Hematopoietic multipotent progenitor cell treated with erythropoietin and hydrocortisone succinate and interleukin-3 and kit ligand, for 4 days (in vitro differentiated cells): ENCODE data around the gene TUT4.
"Not testable (repeated sequence)": the region's sequence is repeated elsewhere in the genome, so short reads cannot be mapped to it uniquely, and the experiment has no call there.

Experiments
- DNase-seq: peaks from one replicate; pipeline ENCODE4 v3.0.0-alpha.2; 2015

TUT4 gene, protein sequence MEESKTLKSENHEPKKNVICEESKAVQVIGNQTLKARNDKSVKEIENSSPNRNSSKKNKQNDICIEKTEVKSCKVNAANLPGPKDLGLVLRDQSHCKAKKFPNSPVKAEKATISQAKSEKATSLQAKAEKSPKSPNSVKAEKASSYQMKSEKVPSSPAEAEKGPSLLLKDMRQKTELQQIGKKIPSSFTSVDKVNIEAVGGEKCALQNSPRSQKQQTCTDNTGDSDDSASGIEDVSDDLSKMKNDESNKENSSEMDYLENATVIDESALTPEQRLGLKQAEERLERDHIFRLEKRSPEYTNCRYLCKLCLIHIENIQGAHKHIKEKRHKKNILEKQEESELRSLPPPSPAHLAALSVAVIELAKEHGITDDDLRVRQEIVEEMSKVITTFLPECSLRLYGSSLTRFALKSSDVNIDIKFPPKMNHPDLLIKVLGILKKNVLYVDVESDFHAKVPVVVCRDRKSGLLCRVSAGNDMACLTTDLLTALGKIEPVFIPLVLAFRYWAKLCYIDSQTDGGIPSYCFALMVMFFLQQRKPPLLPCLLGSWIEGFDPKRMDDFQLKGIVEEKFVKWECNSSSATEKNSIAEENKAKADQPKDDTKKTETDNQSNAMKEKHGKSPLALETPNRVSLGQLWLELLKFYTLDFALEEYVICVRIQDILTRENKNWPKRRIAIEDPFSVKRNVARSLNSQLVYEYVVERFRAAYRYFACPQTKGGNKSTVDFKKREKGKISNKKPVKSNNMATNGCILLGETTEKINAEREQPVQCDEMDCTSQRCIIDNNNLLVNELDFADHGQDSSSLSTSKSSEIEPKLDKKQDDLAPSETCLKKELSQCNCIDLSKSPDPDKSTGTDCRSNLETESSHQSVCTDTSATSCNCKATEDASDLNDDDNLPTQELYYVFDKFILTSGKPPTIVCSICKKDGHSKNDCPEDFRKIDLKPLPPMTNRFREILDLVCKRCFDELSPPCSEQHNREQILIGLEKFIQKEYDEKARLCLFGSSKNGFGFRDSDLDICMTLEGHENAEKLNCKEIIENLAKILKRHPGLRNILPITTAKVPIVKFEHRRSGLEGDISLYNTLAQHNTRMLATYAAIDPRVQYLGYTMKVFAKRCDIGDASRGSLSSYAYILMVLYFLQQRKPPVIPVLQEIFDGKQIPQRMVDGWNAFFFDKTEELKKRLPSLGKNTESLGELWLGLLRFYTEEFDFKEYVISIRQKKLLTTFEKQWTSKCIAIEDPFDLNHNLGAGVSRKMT (N-terminal part only)

DNA sequence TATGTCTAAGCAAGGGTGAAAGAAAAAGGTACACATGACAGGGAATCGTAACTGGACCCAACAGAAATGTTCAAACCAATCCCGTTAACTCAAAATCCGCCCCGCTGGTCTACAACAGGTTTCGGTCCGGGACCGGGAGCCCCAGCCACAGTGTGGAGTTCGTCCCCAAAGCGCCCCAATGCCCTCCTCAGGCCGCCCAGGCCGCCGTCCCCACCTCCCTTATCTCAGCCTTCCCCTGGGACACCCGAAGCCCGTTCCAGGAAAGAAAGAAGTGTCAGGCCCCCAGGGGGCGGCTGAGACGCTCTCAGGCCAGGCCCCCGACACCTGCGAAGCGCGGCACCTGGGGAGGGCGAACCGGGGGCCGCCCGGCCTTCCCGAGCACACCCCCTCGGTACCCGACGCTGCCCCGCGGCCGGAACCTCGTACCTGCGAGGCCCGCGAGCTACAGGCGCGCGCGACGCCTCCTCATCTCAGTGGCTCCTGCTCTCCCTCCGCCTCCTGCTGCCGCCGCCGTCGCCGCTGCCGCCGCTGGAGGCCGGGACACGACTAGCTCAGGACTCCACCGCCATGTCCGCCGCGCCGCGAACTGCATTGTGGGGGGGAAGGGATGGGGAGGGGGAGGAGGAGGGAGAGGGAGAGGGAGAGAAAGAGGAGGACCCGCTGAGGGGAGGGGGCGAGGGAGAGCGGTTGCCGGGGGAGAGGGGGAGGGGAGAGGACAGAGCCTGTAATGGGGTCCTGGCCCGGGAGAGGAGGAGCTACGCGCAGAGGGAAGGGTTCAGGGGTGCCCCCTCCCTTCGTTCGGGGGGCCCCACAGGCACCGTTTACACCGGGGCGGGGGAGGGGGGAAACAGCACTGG lies at the start of gene TUT4:
Gene TUT4, minus strand, starts transcription at position 588 of the 857 bp plus-strand sequence. CDS start 26,812 bp downstream, outside the sequence.
- peak; percentile 92 for DNase-seq

- peak; percentile 67 for DNase-seq
These were observed 49.3 kb upstream of the TUT4 start, which contains the start of gene GPX7 for GRCh38 chr1:52601991-52602855. GPX7 (plus strand) TSS chr1:52602371; CDS start chr1:52602410, 39 bp downstream.

GRCh38 chr1:52601519-52601918 lies 48.6 kb upstream of the TUT4 start:
- DNase-seq, result no peak

DNA sequence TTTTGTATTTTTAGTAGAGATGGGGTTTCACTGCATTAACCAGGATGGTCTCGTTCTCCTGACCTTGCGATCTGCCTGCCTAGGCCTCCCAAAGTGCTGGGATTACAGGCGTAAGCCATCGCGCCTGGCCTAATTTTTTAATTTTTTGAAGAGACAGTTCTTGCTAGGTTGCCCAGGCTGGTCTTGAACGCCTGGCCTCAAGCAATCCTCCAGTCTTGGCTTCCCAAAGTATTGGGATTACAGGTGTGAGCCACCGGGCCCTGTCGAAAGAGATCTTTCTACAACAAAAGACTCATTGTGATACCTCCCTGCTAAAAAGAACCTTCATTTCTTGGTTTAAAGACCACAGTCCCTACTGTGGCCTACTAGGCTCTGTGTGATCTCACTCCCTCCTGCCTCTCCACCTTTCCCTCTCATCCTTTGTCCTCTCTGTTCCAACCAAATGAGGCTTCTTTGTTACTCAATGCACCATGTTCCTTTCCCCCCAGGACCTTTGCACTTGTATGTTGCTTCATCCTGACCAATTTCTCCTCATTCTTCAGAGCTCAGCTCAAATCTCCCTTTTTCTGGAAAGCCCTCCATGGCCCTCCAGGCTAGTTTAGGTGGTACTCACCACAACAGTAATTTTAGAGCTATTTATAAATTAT lies 47.8 kb upstream of the TUT4 start:
- DNase-seq, result no peak

GRCh38 chr1:52599236-52599635 lies 46.3 kb upstream of the TUT4 start:
- no peak for DNase-seq

DNA sequence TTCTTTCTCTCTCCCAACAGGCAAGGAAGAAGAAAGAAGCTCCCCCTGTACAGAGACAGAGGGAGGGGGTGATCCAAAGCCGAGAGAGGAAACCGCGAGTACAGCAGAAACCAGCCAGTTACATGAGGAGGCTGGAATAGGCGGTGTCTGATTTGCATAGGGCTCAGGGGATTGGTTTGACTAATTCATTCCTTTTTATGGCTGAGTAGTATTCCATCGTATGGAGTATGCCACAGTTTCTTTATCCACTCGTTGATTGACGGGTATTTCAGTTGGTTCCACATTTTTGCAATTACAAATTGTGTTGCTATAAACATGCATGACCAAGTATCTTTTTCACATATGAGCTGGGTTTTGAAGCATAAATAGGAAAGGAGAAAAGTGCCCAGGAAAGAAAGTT lies 45.8 kb upstream of the TUT4 start:
- DNase-seq, result no peak

- DNase-seq, result no peak
These were observed 45.0 kb upstream of the TUT4 start for GRCh38 chr1:52597912-52598311.

- DNase-seq, result no peak
These were observed 42.2 kb upstream of the TUT4 start for GRCh38 chr1:52595061-52595460.

DNA sequence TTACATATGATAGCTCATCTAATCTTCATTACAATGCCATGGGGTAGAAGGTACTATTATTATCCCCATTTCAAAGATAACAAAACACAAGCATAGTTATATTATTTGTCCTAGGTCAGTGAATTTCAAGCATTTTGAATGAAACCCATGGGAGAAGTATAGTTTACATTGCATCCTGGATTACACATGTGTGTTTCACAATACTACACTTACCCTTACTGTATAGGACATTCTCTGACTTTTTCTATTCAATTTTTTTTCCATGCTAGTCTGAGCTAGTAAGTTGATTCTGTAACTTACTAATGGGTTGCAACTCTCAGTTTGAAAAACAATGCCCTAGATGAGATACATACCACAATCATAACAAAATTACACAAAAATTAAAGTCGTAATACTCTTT lies 40.6 kb upstream of the TUT4 start:
- no peak for DNase-seq

GRCh38 chr1:52592637-52593323 lies 39.9 kb upstream of the TUT4 start:
- no peak for DNase-seq

- DNase-seq, result no peak
These were observed 37.4 kb upstream of the TUT4 start for GRCh38 chr1:52590266-52590665.

DNA sequence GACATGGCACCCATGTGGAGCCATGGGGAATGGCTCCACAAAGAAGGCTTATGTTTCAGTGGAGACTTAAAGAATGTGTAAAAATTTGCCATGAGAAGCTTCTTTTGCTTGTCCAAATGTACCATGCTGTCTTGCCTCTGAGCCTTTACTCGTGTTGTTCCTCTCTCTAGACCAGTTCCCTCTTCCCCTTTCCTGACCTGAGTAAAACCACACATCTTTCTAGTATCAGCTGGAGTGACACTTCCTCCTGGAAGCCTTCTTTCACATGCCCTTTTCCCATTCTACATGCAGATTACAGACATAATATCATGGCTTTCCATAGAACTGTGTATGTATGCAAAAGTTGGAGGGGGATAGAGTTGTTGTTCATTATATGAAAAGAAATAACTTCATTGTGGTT lies 35.6 kb upstream of the TUT4 start:
- peak; percentile 34 for DNase-seq

GRCh38 chr1:52588027-52588426 lies 35.1 kb upstream of the TUT4 start:
- no peak for DNase-seq

DNA sequence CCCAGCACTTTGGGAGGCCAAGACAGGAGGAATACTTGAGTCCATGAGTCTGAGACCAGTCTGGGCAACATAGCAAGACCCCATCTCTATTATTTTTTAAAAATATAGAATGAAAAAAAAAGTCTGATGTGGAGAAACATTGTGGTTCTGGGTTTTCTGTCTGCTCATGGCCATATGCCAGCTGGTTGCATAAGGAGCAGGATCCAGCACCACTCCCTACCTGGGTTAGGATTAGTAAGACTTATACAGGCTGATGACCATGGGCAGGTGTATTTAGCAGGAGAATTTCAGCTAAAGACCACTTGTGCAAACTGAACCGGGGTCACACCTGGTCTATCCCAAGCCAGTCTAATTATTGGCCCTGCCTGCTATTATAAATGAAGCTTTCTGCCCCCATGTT lies 32.6 kb upstream of the TUT4 start:
- DNase-seq, result no peak

DNA sequence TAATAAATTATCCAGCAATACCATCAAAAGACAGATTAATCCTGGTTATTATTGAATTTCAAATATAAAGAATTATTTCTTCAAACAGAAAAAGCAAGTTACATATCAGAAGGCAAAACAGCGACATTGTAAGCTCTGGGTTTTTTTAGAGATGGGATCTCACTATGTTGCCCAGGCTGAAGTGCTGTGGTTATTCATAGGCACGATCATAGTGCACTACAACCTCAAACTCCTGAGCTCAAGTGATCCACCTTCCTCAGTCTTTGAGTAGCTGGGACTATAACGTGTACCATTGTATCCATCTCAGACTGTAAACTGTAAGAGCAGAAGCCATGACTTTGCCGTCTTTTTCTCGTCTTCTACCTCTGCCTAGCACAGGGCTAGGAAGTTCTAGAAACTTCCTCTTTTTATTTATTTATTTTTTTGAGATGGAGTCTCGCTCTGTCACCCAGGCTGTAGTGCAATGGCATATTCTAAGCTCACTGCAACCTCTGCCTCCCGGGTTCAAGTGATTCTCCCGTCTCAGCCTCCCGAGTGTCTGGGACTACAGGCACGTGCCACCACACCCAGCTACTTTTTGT lies 29.3 kb upstream of the TUT4 start:
- no peak for DNase-seq

DNA sequence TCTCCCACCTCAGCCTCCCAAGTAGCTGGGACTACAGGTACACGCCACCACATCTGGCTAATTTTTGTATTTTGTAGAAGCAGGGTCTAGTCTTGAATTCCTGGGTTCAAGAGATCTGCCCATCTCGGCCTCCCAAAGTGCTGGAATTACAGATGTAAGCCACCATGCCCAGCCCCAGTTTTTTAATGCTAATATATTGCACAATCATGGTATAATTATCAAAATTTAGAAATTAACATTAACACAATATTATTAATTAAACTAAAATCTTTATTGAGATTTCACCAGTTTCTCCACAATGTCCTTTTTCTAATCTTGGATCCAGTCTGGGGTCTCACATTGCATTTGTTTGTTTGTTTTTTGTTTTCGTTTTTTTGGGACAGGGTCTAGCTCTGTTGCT lies 27.4 kb upstream of the TUT4 start:
- DNase-seq, result no peak

DNA sequence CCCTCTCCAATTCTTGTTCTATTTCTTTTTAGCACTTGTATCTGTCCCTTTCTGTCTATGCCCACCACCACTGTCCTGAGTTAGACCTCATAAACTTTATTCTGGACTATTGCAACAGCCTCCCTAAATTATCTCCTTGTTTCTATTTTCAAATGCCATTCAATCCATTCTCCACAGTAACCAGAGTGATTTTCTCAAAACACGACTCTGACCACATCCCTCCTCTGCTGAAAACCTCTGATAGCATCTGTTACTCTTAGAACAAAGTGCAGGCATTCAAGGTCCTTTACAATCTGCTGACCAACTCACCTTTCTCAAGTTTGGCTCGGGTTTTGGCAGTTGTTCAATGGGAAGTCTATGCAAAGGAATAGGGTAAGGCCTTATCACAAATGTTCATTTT lies 26.5 kb upstream of the TUT4 start:
- peak; percentile 20 for DNase-seq

DNA sequence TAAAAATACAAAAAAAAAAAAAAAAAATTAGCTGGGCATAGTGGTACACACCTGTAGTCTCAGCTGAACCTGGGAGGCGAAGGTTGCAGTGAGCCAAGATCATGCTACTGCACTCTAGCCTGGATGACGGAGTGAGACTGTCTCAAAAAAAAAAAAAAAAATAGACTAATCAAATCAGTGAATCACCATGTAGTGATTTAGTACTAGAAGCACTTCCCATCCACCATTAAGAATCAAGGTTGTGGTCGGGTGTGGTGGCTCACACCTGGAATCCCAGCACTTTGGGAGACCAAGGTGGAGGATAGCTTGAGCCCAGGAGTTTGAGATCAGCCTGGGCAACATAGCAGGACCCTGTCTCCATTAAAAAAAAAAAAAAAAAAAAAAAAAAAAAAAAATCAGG lies 25.2 kb upstream of the TUT4 start:
- not testable (repeated sequence) for DNase-seq

GRCh38 chr1:52576074-52576473 lies 23.2 kb upstream of the TUT4 start:
- no peak for DNase-seq

- no peak for DNase-seq
These were observed 21.7 kb upstream of the TUT4 start for GRCh38 chr1:52574594-52574993.
